Caki2 (cell line): ENCODE data around the gene HNRNPM. TPM values are rescaled to one million over a fixed set of nuclear protein-coding genes. Genes with fewer than 3 reads are reported as not detected.

Source experiments
- DNase-seq: peaks from one replicate; pipeline ENCODE4 v3.0.0-alpha.2; 2015; ENCODE audit warnings: low read depth
- in situ Hi-C: cut with HindIII; loops from 2 replicates; pipeline ENCODE4 v1.10.0; 2016; ENCODE audit warnings: low sequenced_read_pairs, low pct_unique_long_range_greater_than_20kb, mixed read lengths
- total RNA-seq: library from RNA; depleted of rRNA; stranded (reverse); fragments of >200 nt; shearing (Covaris generic); gene quantifications from 2 replicates; pipeline ENCODE4 v1.2.3, GENCODE V29; 2014; ENCODE audit warnings: low replicate concordance; rRNA removed

The HNRNPM gene
- total RNA-seq, 1 experiment from 2014 or later, result 55.7 TPM

DNA sequence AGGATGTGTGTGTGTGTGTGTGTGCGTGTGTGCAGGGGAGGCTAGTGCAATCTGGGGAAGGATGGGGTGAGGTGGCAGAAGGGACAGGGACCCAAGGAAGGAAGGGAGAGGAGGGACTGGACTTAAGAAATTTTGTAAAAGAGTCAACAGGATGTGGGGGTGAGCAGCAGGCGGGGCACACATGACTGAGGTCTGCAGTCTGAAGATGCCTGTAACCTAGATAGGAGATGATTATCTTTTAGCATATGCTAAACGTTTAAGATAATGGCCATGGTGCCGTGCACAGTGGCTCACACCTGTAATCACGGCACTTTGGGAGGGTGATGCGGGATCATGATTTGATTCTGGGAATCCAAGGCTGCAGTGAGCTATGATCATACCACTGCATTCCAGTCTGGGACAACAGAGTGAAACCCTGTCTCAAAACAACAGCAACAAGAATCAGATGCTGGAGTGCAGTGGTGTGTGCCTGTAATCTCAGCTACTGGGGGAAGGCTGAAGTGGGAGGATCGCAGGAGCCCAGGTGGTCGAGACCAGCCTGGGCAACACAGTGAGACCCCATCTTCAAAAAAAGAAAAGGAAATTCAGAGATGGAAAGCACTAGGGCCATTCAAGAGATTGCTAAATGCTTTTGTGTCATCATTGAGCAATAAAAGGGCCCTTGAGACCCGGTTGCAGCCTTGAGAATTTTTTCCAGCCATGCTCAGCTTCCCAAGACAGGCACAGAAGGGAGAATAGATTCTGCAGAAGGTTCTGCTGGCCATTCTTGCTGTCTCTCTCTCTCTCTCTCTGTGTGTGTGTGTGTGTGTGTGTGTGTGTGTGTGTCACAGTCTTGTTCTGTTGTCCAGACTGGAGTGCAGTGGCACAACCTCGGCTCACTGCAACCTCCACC lies 73.0 kb downstream of the HNRNPM start:
- no peak for DNase-seq
- in situ Hi-C loops, result no loop called here

DNA sequence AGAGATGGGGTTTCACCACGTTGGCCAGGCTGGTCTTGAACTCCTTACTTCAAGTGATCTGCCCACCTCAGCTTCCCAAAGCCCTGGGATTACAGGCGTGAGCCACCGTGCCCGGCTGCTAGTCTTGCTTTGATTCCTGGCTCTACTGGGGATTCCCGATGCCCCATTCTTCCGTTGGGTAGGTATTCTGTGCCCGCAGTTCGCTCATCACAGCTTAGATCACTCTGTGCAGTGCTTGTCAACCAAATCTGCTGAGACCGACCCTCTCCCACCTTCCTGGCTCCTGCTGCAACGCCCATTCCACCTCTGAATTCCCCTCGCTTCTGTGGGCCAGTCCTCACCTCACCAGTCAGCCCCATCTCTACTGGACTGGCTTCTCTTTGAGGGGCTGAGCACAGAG lies 73.8 kb downstream of the HNRNPM start:
- no peak for DNase-seq
- in situ Hi-C loops, result no loop called here

DNA sequence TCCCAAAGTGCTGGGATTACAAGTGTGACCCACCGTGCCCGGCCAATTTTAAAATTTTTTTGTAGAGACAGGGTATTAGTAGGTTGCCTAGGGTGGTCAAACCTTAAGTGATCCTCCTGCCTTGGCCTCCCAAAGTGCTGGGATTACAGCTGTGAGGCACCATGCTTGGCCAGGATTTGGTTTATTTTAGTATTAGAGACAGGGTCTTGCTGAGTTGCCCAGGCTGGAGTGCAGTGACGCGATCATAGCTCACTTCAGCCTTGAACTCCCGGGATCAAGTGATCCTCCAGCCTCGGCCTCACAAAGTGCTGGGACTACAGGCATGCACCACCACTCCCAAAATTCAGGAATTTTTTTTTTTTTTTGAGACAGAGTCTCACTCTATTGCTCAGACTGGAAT lies 74.6 kb downstream of the HNRNPM start:
- DNase-seq, result no peak
- in situ Hi-C loops, result no loop called here

DNA sequence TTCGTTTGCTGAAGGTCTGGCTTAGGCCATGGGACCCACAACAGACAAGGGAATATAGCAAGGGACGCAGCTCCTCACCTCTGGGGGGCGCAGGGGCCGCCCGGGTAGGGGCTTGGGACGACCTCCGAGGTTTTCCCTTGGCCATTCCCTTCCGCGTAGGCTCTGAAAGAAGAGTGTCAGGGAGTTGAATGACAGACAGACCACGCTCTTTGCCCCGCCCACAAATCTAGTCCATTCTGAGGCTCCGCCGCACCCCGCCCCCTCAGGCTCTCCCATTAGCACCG lies 80.6 kb downstream of the HNRNPM start:
- no peak for DNase-seq
- in situ Hi-C loops, result no loop called here

DNA sequence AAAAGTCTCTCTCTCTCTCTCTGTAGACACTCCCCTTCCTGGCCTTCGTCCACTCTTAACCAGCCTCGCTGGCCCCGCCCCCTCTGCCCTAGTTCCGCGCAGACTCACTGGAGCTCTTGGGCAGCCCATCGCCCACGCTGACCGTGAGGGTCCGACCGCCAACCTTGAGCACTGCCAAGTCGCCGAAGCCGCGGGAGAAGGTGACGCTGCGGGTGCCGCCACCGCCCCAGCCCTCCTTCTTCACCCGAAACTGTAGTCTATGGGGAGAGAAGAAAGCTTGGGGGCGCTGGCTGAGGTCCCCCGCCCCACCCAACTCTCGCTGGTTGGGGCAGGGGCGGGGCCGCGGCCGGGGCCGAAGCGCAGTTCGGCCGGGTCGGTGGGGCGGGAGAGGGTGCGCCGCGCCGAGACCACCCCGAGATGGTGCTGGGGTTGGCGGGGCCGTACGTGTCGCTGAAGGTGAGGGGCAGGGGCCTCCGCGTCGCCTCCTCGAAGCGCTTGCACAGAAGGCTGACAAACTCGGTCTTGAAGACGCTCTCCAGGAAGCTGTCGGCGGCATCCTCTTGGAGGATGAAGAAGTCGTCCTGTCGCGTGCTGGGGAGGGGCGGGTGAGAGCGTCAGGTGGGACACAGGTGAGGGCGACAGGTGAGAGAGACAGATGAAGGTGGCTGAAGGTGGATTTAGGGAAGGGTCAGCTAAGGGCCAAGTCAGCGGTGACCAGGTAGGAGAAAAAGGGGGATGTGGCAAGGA lies 81.7 kb downstream of the HNRNPM start:
- in situ Hi-C loops, result no loop called here
- DNase-seq, result peak; percentile 84

DNA sequence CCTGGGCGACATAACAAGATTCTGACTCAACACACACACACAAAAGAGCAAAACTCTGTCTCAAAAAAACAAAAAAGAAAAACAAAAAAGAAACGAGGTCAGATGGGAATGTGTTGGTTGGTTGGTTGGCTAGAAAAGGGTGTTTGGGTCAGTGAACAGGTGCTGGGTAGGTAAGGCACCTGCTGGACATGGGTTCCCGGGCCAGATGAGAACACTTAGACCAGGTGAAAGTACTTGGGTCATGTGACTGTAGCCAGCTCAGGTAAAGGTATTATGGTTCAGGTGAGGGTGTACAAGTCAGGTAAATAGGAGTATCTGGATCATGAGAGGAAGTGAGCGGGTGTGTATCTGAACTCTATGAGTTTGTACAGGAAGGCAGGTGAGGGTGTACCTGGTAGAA lies 83.7 kb downstream of the HNRNPM start:
- in situ Hi-C loops, result no loop called here
- no peak for DNase-seq

DNA sequence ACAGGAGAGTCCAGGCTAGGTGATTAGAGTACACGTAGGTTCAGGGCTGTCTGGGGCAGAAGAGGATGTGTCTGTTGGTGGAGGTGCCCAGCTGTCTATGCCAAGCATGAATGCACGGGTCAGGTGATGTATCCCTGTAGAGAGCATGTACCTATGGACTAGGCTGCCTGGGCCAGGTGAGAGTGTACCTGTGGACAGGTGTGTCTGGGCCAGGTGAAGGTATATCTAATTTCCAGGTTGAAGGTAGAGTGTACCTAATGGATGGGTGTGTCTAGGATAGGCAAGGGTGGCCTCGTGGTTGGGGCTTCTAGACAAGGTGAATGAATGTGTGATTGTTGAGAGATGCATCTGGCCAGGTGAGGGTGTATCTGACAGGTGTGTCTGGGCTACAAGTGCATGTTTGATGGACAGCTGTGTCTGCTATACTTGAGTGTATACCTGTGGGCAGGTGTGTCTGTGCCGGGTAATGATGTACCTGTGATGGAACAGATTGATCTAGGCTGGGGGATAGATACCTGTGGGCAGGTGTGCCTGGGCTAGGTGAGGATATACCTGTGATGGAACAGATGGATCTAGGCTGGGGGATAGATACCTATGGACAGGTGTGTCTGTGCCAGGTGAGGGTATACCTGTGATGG lies 84.7 kb downstream of the HNRNPM start:
- in situ Hi-C loops, result no loop called here
- DNase-seq, result no peak

DNA sequence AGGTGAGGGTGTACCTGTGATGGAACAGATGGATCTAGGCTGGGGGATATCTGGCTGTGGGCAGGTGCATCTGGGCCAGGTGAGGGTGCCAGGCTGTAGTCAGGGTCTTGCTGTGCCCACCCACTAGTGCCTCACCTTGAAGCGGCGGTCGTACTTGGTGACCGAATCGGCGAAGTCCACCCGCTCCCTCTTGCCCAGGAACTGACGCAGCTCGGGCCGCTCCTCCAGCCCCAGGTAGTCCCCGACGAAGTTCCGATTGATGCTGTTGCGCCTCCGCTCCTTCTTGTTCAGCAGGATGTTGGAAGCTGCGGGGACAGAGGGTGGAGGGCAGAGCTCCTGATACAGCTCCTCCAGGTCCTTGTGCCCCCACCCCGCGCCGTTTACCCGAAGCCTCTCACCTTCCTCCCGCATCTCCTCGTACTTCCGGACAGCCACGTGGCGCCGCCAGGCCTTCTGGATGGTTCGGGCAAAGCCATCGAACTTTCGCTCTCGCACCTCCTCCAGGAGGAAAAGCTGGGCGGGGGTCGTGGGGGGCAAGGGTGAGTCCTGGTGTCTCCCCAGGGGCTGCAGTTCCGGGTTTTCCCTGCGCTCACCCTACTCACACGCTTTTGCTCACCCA lies 85.4 kb downstream of the HNRNPM start:
- DNase-seq, result no peak
- in situ Hi-C loops, result no loop called here

DNA sequence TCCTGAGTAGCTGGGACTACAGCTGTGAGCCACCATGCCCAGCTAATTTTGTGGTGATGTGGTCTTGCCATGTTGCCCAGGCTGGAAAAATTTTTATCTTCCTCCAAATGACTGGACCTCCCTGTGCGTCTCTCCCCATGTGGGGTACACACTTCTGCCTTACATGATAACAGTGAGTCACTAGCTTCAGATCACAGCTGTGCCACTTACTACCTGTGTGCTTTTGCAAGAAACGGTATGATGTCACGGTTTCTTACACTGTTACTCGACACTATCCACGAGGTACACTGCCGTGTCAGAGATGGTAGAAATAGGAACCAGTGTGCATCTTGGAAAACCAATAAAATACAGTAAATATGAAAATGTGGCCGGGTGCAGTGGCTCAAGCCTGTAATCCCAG lies 86.7 kb downstream of the HNRNPM start:
- DNase-seq, result no peak
- in situ Hi-C loops, result no loop called here

DNA sequence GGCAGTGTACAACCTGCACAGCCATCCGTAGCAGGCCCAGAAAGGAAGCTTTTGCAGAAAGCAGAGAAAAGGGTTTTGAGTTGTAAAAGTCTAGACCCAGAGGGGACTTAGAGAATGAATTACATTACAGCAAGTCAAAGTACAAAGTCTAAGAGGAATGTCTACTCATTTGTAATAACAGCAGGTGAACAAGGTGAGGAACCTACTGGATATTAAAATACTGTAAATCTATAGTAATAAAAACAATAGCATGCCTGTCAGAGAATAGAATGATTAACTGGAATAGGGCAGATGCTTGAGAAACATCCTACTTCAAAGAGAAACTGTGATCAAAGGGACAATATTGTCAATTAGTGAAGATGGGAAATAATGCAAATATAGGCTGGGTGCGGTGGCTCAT lies 87.5 kb downstream of the HNRNPM start:
- DNase-seq, result no peak
- in situ Hi-C loops, result no loop called here

DNA sequence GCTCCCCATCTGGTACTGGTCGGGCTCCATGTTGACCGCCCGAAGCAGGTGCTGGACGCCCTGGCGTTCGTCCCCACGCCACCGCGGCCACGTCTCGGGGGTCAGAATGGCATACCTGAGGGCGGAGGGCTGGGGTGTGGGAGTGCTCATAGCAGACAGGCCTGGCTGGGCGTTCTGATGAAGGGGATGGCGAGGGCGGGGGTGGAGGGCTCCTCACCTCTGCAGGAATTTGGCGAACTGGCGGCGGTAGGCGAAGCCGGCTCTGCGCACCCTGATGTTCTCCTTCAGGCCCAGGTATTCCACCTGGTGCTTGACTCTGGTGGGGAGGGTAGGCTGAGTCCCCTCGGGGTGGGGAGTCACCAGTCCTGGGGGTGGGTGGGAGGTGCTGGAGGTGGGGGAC lies 91.5 kb downstream of the HNRNPM start:
- no peak for DNase-seq
- in situ Hi-C loops, result no loop called here

DNA sequence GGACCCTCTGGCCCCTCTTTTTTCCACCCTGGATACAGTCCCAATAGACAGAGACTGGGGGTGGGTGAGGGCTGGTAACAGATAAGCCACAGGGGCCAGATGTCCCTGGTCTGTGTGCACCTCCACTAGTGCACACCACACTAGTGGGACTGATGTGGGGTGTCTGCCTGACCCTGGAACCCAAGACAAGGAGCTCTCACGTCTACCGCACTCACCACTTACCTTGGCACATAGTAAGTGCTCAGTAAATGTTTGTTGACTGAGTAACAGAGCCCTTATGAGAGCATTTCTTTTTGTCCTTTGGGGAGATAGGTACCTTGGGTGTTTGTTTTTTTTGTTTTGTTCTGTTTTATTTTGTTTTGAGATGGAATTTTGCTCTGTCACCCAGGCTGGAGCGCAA lies 92.3 kb downstream of the HNRNPM start:
- in situ Hi-C loops, result no loop called here
- DNase-seq, result no peak

Other genes starting within 250 kb of the HNRNPM start
- 1.8 and 4.4 TPM in 2 replicates for gene CERS4, start 235.6 kb upstream of the HNRNPM start, total RNA-seq
- gene CD320, start 136.6 kb upstream of the HNRNPM start, total RNA-seq, result 53.4 and 70.5 TPM in 2 replicates
- 29.0 and 45.1 TPM in 2 replicates for gene NDUFA7, start 123.6 kb upstream of the HNRNPM start, total RNA-seq
- gene RPS28, start 123.5 kb upstream of the HNRNPM start, total RNA-seq, result 303 and 373 TPM in 2 replicates
- 5.3 and 5.6 TPM in 2 replicates for gene KANK3, start 101.7 kb upstream of the HNRNPM start, total RNA-seq
- gene ANGPTL4, start 80.8 kb upstream of the HNRNPM start, total RNA-seq, result 27.5 and 27.8 TPM in 2 replicates
- gene RAB11B, start 54.6 kb upstream of the HNRNPM start, total RNA-seq, result 14.4 and 21.3 TPM in 2 replicates
- gene MARCHF2, start 31.7 kb upstream of the HNRNPM start, total RNA-seq, result 47.5 and 58.4 TPM in 2 replicates
- not detected in 2 replicates for gene PRAM1, start 57.7 kb downstream of the HNRNPM start, total RNA-seq
- 0.81 TPM in 1 of 2 replicates, not detected in the other for gene ZNF414, start 69.2 kb downstream of the HNRNPM start, total RNA-seq
- 0.03 and 0.52 TPM in 2 replicates for gene MYO1F, start 132.5 kb downstream of the HNRNPM start, total RNA-seq
- gene ADAMTS10, start 165.7 kb downstream of the HNRNPM start, total RNA-seq, result 1.2 and 4.8 TPM in 2 replicates
- not detected in 2 replicates for gene NFILZ, start 185.7 kb downstream of the HNRNPM start, total RNA-seq